T-helper 17 cell (primary cell): ENCODE results near the gene XPO1. TPM values are rescaled to one million over a fixed set of nuclear protein-coding genes. Genes with fewer than 3 reads are reported as not detected.
"Not testable (repeated sequence)": the region's sequence is repeated elsewhere in the genome, so short reads cannot be mapped to it uniquely, and the experiment has no call there.

Experiments
- ATAC-seq: fragments of 150-1000 bp; cut with Tn5 transposase; 2 replicates; pipeline ENCODE4 v1.10.0; 2021; ENCODE audit warnings: mild to moderate bottlenecking, moderate library complexity
- DNase-seq, 3 donors: peaks; one replicate each; pipeline versions ENCODE4 v3.0.0 to v3.0.0-alpha.2; 2020 to 2021
- H3K9me3 ChIP-seq: one replicate; pipeline ENCODE4 v1.7.0; 2013; ENCODE audit warnings: low read length, mild to moderate bottlenecking; ENCODE audit not compliant: control insufficient read depth, poor library complexity, severe bottlenecking
- H3K27ac Mint-ChIP-seq: one replicate; pipeline ENCODE4 v1.8.0; 2022; ENCODE audit warnings: mild to moderate bottlenecking, moderate library complexity, mixed read lengths
- H3K27me3 Mint-ChIP-seq: one replicate; pipeline ENCODE4 v1.8.0; 2022; ENCODE audit warnings: mixed read lengths
- H3K36me3 Mint-ChIP-seq: one replicate; pipeline ENCODE4 v1.8.0; 2022; ENCODE audit warnings: low read depth, mixed read lengths
- H3K4me1 Mint-ChIP-seq: one replicate; pipeline ENCODE4 v1.8.0; 2022; ENCODE audit warnings: mild to moderate bottlenecking, mixed read lengths
- H3K4me3 Mint-ChIP-seq: one replicate; pipeline ENCODE4 v1.8.0; 2022; ENCODE audit warnings: mild to moderate bottlenecking, moderate library complexity, mixed read lengths
- total RNA-seq, 4 donors: library from RNA in 2 of 4; stranded (reverse) in 2 of 4; gene quantifications; one replicate each; pipeline ENCODE4 v1.2.3 and lab custom pipeline; 2022 to 2026

XPO1 gene
- total RNA-seq, 2 donors from 2014 or later = 110 to 121 TPM

GRCh38 chr2:61470965-61471904 is 66.9 kb downstream of the XPO1 start, which contains the start of gene USP34:
Gene USP34, minus strand, starts transcription at chr2:61471087. Its CDS starts 395 bp downstream, at chr2:61470692.
- peak within 1 kb of the TSS; percentile 97 for H3K27ac Mint-ChIP-seq
- peak within 1 kb of the TSS; percentile 95 for H3K4me3 Mint-ChIP-seq
- no peaks in the 10 kb centered on the region for H3K9me3 ChIP-seq
- ATAC-seq (peak; percentile 89), DNase-seq (peak; percentile 75 to 93 (median 91))
- no peaks in the 10 kb centered on the region for H3K36me3 Mint-ChIP-seq
- no peaks in the 10 kb centered on the region for H3K27me3 Mint-ChIP-seq
- H3K4me1 Mint-ChIP-seq = peaks cover 17% of the 10 kb centered on the region

DNA sequence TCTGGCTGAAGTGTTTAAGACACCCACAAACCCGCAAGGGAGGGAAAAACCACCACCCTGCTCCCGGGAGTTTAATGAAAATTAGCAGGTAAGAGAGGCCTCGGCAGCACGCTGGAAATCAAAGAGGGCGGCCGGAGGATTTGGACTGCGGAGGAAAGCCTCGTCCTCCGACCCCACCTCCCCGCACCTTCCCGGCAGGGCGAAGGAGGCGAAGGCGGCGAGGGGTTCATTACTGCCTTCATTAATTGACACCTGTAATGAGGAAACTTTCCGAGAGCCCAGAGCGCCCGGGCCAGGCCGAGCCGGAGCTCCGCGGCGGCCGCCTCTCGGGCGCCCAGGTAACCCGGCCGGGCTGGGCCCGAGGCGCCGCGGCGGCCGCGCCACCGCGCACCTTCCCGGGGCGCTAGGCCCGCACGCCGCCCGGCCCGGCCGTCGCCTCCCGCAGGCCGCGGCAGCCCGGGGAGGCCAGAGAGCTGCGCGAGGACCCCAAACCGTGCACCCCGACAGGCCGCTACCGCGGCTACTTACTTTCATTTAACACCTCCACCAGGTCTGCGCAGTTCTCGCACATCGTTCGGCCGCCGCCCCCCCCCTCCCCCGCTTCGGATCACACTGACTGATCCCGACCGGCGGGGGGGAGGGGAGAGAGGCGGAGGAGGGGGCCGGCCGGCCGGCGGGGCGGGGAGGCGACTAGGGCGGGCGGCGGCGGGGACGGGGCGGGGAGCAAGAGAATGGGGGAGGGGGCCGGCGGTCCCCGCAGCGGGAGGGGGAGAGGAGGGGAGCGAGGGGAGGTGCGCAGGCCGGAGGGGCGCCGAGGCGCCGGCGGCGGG is 67.8 kb downstream of the XPO1 start:
- DNase-seq (peak; percentile 50 to 84 (median 81)), ATAC-seq (peak; percentile 42)
- Mint-ChIP-seq H3K27ac (peak overlapping the region; percentile 97), H3K4me3 (peak overlapping the region; percentile 95), H3K4me1 (peaks cover 17% of the 10 kb centered on the region), H3K36me3 (no peaks in the 10 kb centered on the region), H3K27me3 (no peaks in the 10 kb centered on the region)
- no peaks in the 10 kb centered on the region for H3K9me3 ChIP-seq

DNA sequence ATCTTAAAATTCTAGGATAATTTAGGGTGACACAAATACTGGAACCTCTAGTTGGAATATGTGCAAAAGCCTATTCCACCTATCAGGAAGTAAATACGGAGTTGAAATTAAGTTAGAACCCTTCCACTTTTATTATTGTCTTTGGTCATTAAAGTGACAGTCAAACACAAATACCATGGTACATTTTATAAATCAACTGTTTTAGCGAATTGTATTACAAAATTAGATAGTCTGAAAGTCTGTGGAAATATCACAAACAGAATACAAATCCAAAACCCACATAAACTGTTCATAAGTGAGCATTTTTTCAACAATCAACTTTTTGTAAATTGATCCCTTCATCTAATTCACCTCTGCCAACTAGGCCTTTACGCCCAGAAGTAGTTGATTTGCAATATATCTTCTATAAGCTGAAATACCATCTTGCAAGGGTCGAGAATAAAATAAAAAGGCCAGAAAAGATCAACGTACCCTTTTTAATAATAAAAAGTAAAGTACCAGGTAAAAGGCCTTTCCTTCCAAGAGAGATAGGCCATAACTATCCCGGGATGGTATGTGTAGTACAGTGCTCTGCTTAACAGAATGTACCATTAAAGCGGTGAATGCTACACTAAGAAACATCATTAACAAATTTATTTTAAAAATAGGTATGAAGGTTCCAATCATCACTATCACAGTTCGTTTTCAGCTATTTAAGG is 68.6 kb downstream of the XPO1 start:
- H3K9me3 ChIP-seq = no peaks in the 10 kb centered on the region
- DNase-seq = no peak
- Mint-ChIP-seq H3K27ac (peak overlapping the region; percentile 97), H3K36me3 (no peaks in the 10 kb centered on the region), H3K4me1 (peaks cover 19% of the 10 kb centered on the region), H3K4me3 (peak overlapping the region; percentile 95), H3K27me3 (no peaks in the 10 kb centered on the region)
- no peak for ATAC-seq

- peak overlapping the region; percentile 97 for H3K27ac Mint-ChIP-seq
- DNase-seq, H3K36me3 Mint-ChIP-seq, ATAC-seq, H3K9me3 ChIP-seq, H3K27me3 Mint-ChIP-seq: not testable (repeated sequence)
- peaks cover 21% of the 10 kb centered on the region for H3K4me1 Mint-ChIP-seq
- H3K4me3 Mint-ChIP-seq = peak overlapping the region; percentile 45
Measured at GRCh38 chr2:61468231-61468630, 69.9 kb downstream of the XPO1 start.

- no peaks in the 10 kb centered on the region for H3K9me3 ChIP-seq
- peak overlapping the region; percentile 53 for H3K27ac Mint-ChIP-seq
- DNase-seq = no peak
- no peaks in the 10 kb centered on the region for H3K36me3 Mint-ChIP-seq
- H3K27me3 Mint-ChIP-seq = no peaks in the 10 kb centered on the region
- peaks cover 25% of the 10 kb centered on the region for H3K4me1 Mint-ChIP-seq
- H3K4me3 Mint-ChIP-seq = no peak overlapping the region
- ATAC-seq = no peak
Measured at GRCh38 chr2:61465045-61465444, 73.1 kb downstream of the XPO1 start.

DNA sequence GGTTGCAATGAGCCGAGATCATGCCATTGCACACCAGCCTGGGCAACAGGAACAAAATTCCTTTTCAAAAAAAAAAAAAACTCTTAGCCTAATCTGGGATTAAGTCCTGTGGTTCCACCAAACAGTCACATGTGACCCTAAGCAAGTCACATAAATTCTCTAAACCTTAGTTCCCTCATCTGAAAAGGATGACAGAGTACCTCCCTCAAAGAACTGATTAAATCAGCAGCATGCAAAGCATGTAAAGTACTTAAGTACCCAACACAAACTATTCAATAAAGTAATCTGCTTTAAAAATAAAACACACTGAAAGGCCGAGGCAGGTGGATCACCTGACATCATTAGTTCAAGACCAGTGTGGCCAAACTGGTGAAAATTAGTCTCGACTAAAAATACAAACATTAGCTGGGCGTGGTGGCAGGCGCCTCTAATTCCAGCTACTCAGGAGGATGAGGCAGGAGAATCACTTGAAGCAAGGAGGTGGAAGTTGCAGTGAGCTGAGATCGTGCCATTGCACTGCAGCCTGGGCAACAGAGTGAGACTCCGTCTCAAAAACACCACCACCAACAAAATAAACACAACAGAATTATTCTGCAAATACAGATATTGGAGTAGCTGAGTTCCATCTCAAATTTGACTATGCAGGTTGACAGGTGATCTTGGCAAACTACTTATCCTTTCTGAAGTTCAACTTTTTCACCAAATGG is 74.2 kb downstream of the XPO1 start:
- ATAC-seq (peak; percentile 8), DNase-seq (no peak)
- no peaks in the 10 kb centered on the region for H3K27me3 Mint-ChIP-seq
- H3K9me3 ChIP-seq = no peaks in the 10 kb centered on the region
- peak overlapping the region; percentile 53 for H3K27ac Mint-ChIP-seq
- H3K4me3 Mint-ChIP-seq = peak overlapping the region; percentile 21
- H3K4me1 Mint-ChIP-seq = peaks cover 24% of the 10 kb centered on the region
- no peaks in the 10 kb centered on the region for H3K36me3 Mint-ChIP-seq

GRCh38 chr2:61461404-61461803 is 76.8 kb downstream of the XPO1 start:
- DNase-seq = no peak
- peaks cover 31% of the 10 kb centered on the region for H3K4me1 Mint-ChIP-seq
- H3K27ac Mint-ChIP-seq = no peak overlapping the region
- H3K27me3 Mint-ChIP-seq = no peaks in the 10 kb centered on the region
- no peaks in the 10 kb centered on the region for H3K9me3 ChIP-seq
- H3K4me3 Mint-ChIP-seq = no peak overlapping the region
- no peak for ATAC-seq
- H3K36me3 Mint-ChIP-seq = no peaks in the 10 kb centered on the region

DNA sequence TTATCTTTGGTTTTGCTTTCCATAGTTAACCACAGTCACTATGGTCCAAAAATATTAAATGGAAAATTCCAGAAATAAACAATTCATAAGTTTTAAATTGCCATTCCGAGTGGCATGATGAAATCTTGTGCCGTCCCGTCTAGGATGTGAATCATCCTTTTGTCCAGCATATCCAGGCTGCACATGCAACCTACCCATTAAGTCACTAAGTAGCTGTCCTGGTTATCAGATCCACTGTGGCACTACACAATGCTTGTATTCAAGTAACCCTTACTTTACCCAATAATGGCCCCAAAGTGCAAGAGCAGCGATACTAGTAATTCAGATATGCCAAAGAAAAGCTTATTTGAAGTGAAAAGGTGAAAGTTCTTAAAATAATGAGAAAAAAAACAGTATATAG is 78.0 kb downstream of the XPO1 start:
- H3K4me3 Mint-ChIP-seq = no peak overlapping the region

GRCh38 chr2:61456746-61457420 is 81.3 kb downstream of the XPO1 start:
- Mint-ChIP-seq H3K27me3 (no peaks in the 10 kb centered on the region), H3K27ac (peak overlapping the region; percentile 27), H3K4me1 (peaks cover 41% of the 10 kb centered on the region), H3K36me3 (no peaks in the 10 kb centered on the region), H3K4me3 (peak overlapping the region; percentile 15)
- H3K9me3 ChIP-seq = no peaks in the 10 kb centered on the region
- DNase-seq = no peak
- no peak for ATAC-seq

More for the DNA sequence above, 78.0 kb downstream of the XPO1 start:
- Mint-ChIP-seq H3K4me1 (peaks cover 40% of the 10 kb centered on the region), H3K36me3 (no peaks in the 10 kb centered on the region), H3K27me3 (no peaks in the 10 kb centered on the region), H3K27ac (peak overlapping the region; percentile 11)
- ATAC-seq (no peak), DNase-seq (no peak)
- no peaks in the 10 kb centered on the region for H3K9me3 ChIP-seq

GRCh38 chr2:61456070-61456745 is 81.9 kb downstream of the XPO1 start:
- ATAC-seq = no peak
- DNase-seq = no peak
- Mint-ChIP-seq H3K27me3 (no peaks in the 10 kb centered on the region), H3K4me3 (peak overlapping the region; percentile 15), H3K27ac (peak overlapping the region; percentile 27), H3K4me1 (peaks cover 37% of the 10 kb centered on the region), H3K36me3 (no peaks in the 10 kb centered on the region)
- H3K9me3 ChIP-seq = no peaks in the 10 kb centered on the region

GRCh38 chr2:61454972-61455371 is 83.2 kb downstream of the XPO1 start:
- peaks cover 34% of the 10 kb centered on the region for H3K4me1 Mint-ChIP-seq
- not testable (repeated sequence) for H3K4me3 Mint-ChIP-seq, ATAC-seq, H3K9me3 ChIP-seq, DNase-seq, H3K36me3 Mint-ChIP-seq, H3K27me3 Mint-ChIP-seq
- peak overlapping the region; percentile 65 for H3K27ac Mint-ChIP-seq
